ENCODE data around the gene PAN2.
"Not testable (repeated sequence)": the region's sequence is repeated elsewhere in the genome, so short reads cannot be mapped to it uniquely, and the experiment has no call there.

The PAN2 gene

DNA sequence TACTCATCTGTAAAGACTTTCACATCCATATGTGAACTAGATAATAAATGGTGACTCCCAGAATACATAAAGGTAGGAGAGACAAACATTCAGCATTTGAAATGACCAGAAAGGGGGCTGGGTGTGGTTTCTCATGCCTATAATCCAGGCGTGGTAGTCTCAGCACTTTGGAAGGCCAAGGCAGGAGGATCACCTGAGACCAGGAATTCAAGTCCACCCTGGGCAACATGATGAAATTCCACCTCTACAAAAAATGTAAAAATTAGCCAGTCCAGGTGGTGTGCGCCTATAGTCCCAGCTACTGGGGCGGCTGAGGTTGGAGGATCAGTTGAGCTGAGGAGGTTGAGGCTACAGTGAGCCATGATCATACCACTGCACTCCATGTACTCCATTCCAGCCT, 29.5 kb downstream of the PAN2 start:
- no peak for DNase-seq

DNA sequence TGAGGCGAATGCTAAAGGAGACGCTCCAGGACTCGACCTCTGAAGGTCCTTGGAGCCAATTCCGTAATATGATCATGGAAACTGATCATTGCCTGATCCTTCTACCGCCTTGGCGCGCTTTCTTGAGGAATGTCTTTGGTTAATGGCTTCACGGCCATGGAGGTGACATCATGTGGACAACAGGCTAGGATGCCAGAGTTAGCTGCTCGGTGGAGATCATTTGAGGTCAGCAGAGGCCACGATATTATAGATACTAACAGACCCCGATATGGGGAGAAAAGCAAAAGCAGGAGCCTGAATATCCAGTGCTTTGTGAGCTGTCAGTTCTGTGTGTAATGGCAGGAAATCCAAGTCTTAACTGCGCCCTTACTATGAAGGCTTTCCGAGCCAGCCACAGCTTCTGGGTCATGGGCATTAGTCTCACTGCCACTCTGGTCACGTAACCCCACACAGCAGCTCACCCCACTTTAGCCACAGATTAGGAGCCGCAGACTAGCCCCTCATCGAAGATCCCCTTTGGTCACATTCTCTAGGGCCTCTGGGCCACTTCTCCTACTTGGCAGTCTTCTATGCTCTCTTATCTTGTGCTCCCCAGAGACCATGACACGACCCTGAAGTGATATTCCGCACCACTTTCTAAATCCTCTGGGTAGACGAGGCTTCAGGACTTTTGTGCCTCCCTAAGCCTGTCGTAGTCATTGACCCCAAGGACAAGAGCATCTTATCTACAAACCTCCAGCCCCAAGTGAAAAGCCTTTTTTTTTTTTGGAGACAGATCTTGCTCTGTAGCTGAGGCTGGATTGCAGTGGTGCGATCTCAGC, 32.9 kb downstream of the PAN2 start:
- DNase-seq = peak; percentile 4

DNA sequence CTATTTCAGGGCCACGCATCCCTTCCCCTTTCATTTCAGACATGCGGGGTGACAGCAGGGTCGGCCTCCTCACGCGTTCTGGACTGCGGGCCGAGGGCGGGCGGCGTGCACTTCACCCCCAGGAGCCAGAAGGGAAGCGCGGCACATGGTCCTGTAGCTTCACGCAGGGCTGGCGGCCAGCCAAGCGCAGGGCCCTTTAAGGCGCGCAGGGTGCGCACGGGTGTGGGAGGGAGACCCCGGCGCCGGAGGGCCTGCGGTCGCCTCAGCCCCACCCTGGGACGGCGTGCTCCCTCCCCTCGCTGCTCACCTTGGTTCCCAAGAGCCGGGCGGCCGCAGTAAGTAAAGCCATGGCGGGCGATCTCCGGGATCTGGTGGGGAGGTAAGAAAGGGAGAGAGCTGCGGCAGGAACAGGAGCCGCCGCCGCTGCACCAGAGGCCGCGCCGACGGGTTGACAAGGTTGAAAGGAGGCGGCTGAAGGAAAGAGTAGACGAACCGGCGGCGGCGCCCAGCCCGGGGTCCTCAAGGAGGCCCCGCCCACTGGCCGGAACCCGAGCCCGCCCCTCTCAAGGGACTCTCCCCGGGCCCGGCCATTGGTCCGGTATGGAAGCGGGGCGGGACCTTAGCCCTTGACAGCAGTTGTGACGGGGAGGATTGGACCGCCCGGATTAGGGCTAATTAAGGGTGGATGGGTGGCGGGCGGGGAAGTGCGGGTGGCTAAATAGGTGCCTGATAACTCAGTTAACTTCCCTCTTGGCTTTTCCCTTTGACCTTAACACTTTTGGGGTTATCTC, 33.8 kb downstream of the PAN2 start, which contains the start of gene CS:
CS (minus strand) TSS at position 478 of the 791 bp plus-strand sequence; CDS start at position 349, 129 bp downstream.
- DNase-seq = peak; percentile 99

DNA sequence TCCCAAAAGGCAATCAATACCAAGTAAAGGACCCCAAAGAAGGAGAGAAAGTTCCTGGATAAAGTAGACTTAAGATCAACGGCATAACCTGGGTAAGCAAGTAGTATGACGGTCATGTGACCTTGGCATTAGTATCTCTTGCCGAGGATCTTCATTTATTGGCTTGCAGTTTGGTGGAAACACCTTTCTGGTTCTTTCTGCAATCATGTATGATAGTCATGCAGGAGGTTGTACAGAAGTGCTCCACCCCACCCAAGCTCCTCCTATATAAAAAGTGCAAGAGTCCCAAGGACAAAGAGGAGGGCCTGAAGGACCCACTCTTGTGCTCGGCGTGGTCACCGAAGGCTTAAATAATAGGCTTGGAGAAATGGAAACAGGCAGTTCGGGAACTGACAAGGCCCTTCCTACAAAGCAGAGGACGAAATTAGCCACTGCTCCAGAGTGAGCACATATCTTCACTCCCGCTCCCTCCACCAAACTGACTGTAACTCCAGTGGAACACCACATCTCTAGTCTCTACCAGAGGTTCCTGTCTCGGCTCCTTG, 34.4 kb downstream of the PAN2 start:
- DNase-seq = peak; percentile 34

DNA sequence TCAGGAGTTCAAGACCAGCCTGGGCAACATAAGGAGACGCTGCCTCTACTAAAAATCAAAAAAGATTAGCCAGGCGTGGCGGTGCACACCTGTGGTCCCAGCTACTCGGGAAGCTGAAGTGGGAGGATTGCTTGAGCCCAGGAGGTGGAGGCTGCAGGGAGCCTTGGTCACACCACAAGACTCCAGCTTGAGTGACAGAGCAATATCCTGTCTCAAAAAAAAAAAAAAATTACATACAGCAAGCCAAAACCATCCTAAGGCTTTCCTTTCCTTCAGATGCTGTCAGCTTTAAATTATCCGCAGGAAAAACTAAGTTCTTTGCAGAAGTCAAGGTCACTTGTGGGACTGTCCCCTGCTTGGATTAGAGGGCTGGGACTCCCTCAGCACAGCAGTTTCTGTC, 35.0 kb downstream of the PAN2 start:
- DNase-seq = no peak

DNA sequence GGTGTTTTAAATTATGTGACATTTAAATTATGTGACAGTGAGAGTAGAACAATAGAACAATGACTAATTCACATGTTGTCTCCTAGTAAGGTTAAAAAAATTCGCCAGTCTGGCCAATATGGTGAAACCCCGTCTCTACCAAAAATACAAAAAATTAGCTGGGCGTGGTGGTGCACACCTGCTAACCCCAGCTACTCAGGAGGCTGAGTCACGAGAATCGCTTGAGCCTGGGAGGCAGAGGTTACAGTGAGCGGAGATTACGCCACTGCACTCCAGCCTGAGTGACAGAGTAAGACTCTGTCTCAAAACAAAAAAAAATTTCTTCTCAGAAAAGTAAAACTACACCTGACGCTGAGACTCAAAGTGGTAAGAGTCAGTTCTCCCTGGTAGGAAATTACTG, 36.4 kb downstream of the PAN2 start:
- DNase-seq = no peak

DNA sequence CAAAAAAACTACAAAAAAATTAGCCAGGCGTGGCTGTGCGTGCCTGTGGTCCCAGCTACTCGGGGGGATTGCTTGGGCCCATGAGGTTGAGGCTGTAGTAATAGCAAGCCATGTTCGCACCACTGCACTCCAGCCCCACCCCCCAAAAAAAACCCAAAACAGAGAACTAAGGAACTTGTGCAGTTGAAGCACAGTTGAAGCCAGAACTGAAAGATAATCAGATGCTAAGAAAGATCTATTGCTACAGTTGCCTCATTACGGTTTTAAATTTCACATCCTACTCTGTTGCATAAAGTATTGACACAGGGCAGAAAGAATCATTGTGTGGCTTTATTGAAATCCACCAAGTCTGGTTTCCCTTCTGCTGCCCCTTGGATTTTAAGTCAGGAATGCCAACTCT, 37.5 kb downstream of the PAN2 start:
- no peak for DNase-seq

DNA sequence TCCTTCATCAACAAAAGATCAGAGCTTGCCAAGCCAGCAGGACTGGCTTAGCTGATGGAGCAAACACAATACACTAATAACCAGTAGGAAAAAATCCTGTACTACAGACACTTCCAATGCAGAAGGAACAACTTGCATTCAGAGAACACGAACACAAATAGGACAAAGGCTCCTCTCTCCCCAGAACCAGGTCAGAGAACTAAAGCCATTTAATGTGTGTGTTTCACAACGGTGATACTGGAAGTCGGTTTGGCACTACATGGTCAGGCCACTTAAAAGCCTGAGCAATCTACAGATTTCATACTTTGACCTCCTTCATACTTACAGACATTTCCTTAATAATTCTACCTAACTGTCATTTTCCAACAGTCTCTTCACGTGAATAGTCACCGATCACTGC, 40.0 kb downstream of the PAN2 start:
- no peak for DNase-seq

DNA sequence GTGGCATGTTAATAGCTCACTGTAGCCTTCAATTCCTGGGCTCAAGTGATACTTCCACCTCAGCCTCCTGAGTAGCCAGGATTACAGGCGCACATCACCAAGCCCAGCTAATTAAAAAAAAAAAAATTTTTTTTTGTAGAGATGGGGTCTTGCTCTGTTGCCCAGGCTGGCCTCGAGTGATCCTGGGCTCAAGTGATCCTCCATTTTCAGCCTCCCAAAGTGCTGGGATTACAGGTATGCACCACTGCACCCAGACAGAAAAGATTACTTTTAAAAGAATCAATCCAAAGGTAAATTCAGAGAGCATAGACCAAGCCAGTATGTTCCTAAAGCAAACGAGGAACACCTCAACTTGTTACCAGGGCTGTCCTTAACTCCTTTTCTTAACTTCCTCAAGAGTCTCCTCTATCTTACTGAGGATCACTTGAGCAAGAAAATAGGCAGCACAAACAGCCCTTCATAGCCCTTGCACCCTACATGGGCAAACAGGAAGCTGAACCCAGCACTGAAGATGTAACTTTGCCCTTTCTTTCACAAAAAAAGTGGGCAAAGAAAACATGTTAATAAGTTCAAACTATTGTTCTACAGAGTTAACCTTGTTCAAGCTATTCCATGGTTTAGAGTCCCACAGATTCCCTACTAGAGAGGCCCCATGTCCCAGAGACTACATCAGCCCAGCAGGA, 45.0 kb downstream of the PAN2 start:
- no peak for DNase-seq

DNA sequence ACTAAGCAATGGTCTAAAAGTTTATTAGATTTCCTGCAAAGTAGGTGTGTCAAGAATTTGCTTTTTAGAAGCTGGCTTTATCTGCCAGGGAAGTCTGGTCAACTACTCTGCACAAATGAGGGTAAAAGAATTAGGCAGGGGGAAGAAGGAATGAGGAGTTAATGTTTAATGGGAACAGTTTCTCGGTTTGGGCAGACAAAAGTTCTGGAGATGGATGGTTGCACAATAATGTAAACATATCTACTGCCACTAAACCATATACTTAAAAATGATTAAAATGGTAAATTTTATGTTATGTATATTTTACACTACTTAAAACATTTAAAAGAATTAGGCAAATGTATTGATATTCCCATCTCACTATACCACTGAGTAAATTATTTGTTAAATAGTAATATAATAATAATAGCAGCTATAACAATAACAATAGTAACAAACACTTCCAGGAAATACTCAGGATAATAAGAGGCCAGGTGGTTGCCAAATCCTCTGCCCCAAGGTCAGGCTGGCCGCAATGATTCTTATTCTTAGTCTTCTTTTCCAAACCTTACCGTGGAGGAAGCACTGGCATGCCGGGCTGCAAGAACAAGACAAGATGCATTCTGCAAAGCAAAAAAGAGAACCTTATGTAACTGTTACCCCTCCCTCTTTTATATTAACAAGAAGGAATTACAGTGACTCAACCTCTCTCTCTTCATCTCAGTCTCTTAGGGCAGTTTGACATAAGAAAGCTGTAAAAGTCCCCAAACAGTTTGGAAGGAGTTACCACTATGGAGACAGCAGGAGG, 47.6 kb downstream of the PAN2 start:
- no peak for DNase-seq

DNA sequence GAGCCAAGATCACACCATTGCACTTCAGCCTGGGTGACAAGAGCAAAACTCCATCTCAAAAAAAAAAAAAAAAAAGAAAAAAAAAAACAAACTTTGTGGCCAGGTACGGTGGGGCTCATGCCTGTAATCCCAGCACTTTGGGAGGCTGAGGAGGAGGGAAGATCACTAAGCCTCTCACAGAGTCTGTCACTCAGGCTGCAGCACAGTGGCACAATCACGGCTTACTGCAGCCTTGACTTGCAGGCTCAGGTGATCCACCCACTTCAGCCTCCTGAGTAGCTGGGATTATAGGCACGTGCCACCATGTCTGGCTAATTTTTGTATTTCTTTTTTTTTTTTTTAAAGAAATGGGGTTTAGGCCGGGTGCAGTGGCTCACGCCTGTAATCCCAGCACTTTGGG, 49.5 kb downstream of the PAN2 start:
- DNase-seq = not testable (repeated sequence)

DNA sequence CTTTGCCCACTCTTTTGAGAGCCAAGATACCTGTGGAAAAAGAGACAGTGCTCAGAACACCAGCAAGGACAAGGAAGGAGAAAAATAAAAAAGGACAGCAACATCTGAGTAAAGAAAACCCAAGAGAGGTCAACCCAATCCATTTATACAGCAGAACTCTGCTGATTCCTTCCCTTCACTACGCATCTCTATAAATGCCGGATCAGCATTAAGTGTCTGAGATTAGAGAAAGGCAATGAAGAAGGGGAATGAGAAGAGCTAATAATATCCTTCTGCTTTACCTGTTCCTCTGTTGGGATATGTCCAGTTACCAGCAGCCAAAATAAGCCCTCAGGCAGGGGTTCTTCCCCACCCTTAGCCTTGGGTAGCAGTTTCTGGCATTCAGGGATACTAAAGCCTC, 51.2 kb downstream of the PAN2 start:
- DNase-seq = no peak

DNA sequence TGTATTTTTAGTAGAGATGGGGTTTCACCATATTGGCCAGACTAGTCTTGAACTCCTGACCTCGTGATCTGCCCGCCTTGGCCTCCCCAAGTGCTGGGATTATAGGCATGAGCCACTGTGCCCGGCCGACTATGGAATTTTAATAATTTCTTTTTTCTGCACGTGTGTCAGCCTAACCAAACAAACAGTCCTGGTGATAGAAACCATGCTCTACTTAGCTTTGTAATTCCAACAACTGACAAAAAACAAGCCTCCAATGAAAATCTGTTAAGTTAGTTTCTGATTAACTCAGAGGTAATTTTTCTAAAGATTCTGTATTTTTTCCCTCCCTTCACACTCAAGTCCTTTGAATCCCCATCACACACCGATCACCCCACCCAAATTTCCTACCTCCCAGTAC, 51.8 kb downstream of the PAN2 start:
- DNase-seq = no peak

DNA sequence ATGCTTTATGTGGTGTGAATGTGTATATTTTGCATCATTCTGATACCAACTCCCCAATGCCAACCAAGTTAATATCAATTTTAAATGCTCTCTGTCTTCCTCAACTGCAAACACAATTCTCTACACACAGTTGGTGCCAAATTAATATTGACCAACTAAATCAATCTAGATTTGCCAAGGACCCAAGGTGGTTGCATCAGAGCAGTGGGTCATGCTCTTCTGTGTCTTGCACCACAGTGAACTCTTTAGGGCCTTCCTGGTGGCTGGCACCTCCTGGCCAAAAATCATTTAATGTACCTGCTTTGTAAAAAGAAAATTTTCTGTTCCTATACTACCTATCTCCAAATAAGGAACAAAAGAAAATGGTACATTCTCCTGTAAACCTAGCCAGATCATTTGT, 53.0 kb downstream of the PAN2 start:
- DNase-seq = no peak

DNA sequence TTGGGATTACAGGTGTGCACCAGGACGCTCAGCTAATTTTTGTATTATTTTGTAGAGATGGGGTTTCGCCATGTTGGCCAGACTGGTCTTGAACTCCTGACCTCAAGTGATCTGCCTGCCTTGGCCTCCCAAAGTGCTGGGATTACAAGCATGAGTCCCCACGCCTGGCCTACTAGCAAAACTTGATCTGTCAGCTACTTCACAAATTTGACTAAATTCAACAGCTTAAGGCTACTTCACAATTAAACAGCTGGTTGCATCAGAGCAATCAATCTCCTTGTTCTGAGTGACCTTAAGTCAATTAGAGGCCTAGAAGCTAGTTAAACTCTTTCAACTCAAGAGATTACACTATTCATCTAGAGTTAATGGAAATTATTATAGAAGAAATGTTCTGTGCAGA, 54.9 kb downstream of the PAN2 start:
- no peak for DNase-seq

DNA sequence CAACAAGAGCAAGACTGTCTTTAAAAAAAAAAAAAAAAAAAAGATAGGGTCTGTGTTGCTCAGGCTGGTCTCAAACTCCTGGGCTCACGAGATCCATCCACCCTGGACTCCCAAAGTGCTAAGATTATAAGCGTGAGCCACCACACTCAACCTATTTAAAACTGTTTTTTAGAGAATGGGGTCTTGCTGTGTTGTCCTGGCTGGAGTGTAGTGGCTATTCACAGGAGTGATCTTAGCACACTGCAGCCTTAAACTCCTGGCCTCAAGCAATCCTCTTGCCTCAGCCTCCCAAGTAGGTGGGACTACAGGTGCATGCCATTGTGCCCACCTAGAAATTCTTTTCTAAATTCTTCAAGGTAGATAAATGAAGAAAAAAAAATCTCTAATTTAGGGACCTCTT, 59.5 kb downstream of the PAN2 start:
- no peak for DNase-seq

DNA sequence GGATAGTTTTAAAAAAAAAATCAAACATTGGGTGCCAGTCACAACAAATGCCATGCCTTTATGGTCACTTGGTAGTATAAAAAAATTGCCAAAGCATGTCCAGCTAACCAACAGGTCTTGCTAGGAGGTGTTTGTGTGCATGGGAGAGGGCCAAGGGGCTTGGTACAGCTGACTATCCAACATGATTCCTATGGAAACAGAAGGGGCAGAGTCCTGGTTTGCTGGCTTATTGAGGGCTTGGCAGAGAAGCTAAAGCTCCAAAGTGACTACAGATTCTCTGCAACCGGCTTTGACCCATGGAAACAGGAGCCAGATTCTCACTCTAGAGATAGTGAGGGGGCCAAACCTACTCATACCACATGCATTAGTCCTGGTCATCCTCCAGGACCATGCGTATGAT, 61.3 kb downstream of the PAN2 start:
- not testable (repeated sequence) for DNase-seq

DNA sequence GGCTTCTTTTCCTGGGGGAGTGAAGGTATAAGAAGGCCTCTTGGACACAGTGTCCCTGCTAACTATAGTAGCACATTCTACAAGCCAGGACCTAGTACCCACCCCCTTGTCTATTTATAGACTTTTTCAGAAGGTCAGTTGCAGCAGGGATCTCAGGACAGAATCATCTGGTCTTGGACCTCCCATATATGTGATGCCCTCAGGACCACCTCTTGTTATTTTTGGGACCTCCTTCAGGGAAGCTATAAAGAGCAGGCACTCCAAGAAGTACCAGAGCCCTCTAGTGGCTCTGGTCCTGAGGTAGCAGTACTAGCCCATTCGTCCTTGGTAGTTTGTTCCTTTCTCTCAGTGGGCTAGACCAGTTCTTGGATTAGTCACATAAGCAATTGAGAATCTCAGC, 62.8 kb downstream of the PAN2 start:
- DNase-seq = no peak

DNA sequence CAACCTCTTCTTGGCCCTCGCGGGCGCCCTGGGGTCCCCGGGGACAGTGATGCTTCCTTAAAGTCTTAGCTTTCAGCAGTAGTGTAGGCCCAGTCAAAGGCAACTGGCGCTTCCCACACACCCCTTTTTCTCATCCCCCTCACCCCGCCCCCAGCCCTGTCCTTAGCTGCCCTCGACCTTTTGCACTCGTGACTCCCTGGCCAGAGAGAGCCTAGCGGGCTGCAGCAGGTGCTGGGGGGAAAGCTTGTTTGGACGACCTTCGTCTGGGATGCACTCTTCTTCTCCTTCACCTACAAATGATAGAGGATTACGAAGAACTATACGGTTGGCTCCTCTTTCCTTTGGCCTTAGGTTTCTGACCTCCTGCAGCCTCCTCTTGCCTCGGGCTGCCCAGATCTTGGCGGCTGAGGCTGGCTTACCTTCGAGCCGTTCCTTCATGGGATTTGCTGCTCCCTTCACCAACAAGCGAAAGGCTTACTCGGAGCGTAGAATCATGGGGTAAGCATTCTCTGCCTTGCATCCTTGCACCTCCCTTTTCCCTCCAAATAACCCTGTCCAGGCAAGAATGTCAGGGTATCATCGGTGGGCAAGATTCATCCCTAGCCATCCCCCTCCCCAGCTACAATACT, 66.2 kb downstream of the PAN2 start:
- DNase-seq = no peak

DNA sequence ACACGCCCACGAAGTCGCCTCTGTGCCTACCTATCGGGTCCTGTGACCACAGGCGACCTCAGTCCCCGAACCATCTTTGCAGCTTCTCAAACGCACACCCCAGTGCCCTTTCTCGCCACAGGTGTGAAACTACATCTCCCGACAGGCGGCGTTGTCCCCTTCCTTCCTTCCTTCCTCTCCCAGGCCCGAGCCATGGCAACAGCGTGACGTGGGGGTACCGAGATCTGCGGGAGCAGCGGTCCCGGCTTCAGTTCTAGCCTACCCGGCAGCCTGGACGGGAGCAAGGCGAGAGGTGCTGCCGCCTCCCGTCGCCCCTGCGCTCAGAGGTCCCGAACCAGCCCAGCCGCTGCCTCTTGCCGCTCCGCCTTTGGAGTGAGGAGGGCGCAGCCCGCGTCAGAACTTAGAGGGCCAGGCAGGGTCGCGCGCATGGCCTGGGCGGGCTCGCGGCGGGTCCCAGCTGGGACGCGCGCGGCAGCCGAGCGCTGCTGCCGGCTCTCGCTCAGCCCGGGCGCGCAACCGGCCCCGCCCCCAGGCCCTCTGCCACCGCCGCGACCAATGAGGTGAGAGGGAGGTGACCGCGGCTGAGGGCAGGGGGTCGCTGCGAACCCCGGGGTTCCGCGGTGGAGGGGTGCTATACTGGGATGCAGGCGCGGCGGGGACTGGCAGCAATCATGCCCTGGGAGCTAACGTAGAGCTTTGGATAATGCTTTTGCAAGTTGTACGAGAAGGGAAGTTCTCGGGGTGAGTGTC, 66.9 kb downstream of the PAN2 start, which contains the start of gene COQ10A:
COQ10A (plus strand) TSS at position 250 of the 750 bp plus-strand sequence; CDS start at position 427, 177 bp downstream.
- DNase-seq = peak; percentile 89

Measured in stimulated activated CD4-positive, alpha-beta T cell treated with anti-CD3 and anti-CD28 coated beads, Interleukin-4, amount 100 ng/mL, for 24 hours (primary cell).